ENCODE measurements around the gene UBASH3A. TPM values are rescaled to one million over a fixed set of nuclear protein-coding genes. Genes with fewer than 3 reads are reported as not detected.

UBASH3A gene
- total and polyA plus RNA-seq, 12 donors, result 0.09 to 1.3 (median 0.15) TPM; not detected in 7

DNA sequence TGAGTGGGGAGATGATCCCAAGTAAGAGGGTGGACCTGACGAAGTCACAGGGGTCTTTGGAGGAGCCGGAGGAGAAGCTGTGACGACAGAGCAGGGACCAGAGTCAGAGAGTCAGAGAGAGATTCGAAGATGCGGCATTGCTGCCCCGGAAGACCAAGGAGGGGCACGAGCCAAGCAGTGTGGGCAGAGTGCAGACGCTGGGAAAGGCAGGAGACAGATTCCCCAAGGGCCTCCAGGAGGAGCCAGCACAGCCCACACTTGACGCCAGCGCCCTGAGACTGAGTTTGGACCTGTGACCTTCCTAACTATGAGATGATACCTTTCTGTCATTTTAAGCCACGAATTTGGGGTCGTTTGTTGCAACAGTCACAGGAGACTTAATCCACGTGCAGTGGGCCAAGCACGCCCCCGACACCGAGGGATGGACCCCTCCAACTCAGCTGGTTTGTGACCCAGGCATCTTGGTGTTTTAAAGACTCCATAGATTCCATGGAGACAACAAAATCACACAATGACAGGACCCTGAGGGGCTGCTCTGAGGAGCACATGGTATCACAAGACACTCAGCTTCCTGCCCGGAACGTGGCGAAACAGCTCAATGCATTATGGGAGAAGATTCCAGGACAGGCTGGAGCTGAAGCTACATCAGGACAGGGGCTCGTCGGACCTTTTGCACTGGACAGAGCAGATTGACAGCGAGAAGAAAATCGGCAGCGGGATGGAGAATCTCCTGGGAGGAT is 26.3 kb upstream of the UBASH3A start:
- peaks cover 0 to 14% (median 0%) of the 10 kb centered on the region in 11 donors for H3K9me3 ChIP-seq
- no peak for ATAC-seq
- H3K4me1 ChIP-seq, result no peaks in the 10 kb centered on the region
- TF ChIP-seq, protein P1, sequence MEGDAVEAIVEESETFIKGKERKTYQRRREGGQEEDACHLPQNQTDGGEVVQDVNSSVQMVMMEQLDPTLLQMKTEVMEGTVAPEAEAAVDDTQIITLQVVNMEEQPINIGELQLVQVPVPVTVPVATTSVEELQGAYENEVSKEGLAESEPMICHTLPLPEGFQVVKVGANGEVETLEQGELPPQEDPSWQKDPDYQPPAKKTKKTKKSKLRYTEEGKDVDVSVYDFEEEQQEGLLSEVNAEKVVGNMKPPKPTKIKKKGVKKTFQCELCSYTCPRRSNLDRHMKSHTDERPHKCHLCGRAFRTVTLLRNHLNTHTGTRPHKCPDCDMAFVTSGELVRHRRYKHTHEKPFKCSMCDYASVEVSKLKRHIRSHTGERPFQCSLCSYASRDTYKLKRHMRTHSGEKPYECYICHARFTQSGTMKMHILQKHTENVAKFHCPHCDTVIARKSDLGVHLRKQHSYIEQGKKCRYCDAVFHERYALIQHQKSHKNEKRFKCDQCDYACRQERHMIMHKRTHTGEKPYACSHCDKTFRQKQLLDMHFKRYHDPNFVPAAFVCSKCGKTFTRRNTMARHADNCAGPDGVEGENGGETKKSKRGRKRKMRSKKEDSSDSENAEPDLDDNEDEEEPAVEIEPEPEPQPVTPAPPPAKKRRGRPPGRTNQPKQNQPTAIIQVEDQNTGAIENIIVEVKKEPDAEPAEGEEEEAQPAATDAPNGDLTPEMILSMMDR (IDR thresholded peaks at IDR 0.05), result no peak
- no peaks in the 10 kb centered on the region for H3K36me3 ChIP-seq
- no peak for DNase-seq
- H3K27me3 ChIP-seq, result peaks cover 0 to 59% (median 30%) of the 10 kb centered on the region in 7 donors
- H3K4me3 ChIP-seq, result no peak overlapping the region
- intact Hi-C loops (cut with DNase I), result no loop called here
- WGBS, 2 donors, result 75 to 76% methylated on average over 24 of the region's 24 CpGs
- H3K27ac ChIP-seq, result no peak overlapping the region

- no peaks in the 10 kb centered on the region for H3K4me1 ChIP-seq
Measured at GRCh38 chr21:42377951-42378340, 25.8 kb upstream of the UBASH3A start.

GRCh38 chr21:42378418-42378817 is 25.3 kb upstream of the UBASH3A start:
- DNase-seq (no peak), ATAC-seq (no peak)
- no peaks in the 10 kb centered on the region for H3K36me3 ChIP-seq
- peaks cover 0 to 57% (median 30%) of the 10 kb centered on the region in 7 donors for H3K27me3 ChIP-seq
- no peak overlapping the region for H3K4me3 ChIP-seq
- WGBS, 2 donors, result 73 to 79% methylated on average over 8 of the region's 8 CpGs
- intact Hi-C loops (cut with DNase I), result no loop called here
- H3K4me1 ChIP-seq, result no peaks in the 10 kb centered on the region
- H3K27ac ChIP-seq, result no peak overlapping the region
- H3K9me3 ChIP-seq, result peaks cover 0 to 18% (median 0%) of the 10 kb centered on the region in 11 donors
- TF ChIP-seq, protein P1 (IDR thresholded peaks at IDR 0.05), result no peak

More at GRCh38 chr21:42377951-42378340, 25.8 kb upstream of the UBASH3A start:
- no peak for DNase-seq
- no peak for ATAC-seq
- H3K36me3 ChIP-seq, result no peaks in the 10 kb centered on the region
- 88 to 89% methylated on average over 5 of the region's 5 CpGs for WGBS, 2 donors
- no peak overlapping the region for H3K4me3 ChIP-seq
- TF ChIP-seq, protein P1 (IDR thresholded peaks at IDR 0.05), result no peak
- no peak overlapping the region for H3K27ac ChIP-seq
- H3K9me3 ChIP-seq, result peaks cover 0 to 18% (median 0%) of the 10 kb centered on the region in 11 donors
- peaks cover 0 to 57% (median 30%) of the 10 kb centered on the region in 7 donors for H3K27me3 ChIP-seq
- intact Hi-C loops (cut with DNase I), result no loop called here

DNA sequence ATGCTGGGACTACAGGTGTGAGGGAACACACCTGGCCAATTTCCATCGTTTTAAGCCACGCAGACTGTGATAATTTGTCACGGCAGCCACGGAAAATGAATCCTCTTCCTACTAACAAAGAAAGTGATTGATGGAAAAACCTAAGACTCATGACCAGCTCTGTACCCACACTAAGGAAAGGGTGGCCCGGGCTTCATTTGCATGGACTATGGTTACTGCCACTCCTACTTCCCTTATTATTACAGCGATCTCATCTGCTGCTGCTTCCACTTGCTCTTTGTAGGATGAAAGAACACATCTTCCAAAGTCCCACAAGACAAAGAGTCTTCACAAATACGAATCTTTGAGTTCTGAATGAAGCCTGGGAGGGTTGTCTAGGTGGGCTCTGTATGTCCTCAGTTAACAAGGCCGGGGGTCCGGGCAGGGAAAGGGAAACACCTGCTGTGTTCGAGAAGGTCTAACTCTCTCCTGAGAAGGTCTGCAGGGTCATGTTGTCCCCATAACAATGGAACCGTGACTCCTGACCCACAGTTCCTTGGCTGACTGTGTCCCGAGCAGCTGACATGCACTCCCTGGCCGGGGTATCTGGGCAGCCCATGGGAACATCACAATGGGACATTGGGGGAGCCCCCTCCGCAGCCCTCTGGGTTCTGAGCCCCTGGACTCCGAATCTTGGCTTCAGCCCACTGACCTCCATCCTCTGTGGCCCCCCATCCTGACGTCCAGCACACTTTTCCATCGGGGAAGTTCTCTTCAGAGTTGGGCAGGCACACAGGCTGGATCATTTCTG is 24.1 kb upstream of the UBASH3A start:
- Histone ChIP-seq H3K27me3 (peaks cover 0 to 50% (median 21%) of the 10 kb centered on the region in 7 donors), H3K27ac (no peak overlapping the region), H3K9me3 (peaks cover 0 to 18% (median 0%) of the 10 kb centered on the region in 11 donors), H3K36me3 (no peaks in the 10 kb centered on the region), H3K4me3 (no peak overlapping the region), H3K4me1 (no peaks in the 10 kb centered on the region)
- DNase-seq (no peak), ATAC-seq (no peak)
- intact Hi-C loops (cut with DNase I), result no loop called here
- WGBS, 2 donors, result 78 to 80% methylated on average over 17 of the region's 17 CpGs
- TF ChIP-seq, protein P1 (IDR thresholded peaks at IDR 0.05), result no peak
